ENCODE results near the gene BCAS3.

The BCAS3 gene

GRCh38 chr17:61382796-61383688 lies 705.4 kb downstream of the BCAS3 start:
- FAIRE-seq, result no peak
- TF ChIP-seq TAF1 (IDR thresholded peaks at IDR 0.05; ENCODE audit: borderline replicate concordance, low read depth, low read length) (no peak), POLR2A (IDR thresholded peaks at IDR 0.05; ENCODE audit: low read depth, low read length) (no peak), POLR2AphosphoS5 (IDR thresholded peaks at IDR 0.05; ENCODE audit: low read depth, low read length) (no peak)
- no peak for DNase-seq (ENCODE audit: insufficient read length)

- FAIRE-seq (no peak), DNase-seq (ENCODE audit: insufficient read length) (no peak)
- TF ChIP-seq TAF1 (IDR thresholded peaks at IDR 0.05; ENCODE audit: borderline replicate concordance, low read depth, low read length) (no peak), POLR2AphosphoS5 (IDR thresholded peaks at IDR 0.05; ENCODE audit: low read depth, low read length) (no peak), POLR2A (IDR thresholded peaks at IDR 0.05; ENCODE audit: low read depth, low read length) (no peak)
Observed at GRCh38 chr17:61383689-61384201, 706.1 kb downstream of the BCAS3 start.

GRCh38 chr17:61384354-61384691 lies 706.7 kb downstream of the BCAS3 start:
- TF ChIP-seq POLR2A (IDR thresholded peaks at IDR 0.05; ENCODE audit: low read depth, low read length) (no peak), POLR2AphosphoS5 (IDR thresholded peaks at IDR 0.05; ENCODE audit: low read depth, low read length) (no peak), TAF1 (IDR thresholded peaks at IDR 0.05; ENCODE audit: borderline replicate concordance, low read depth, low read length) (no peak)
- FAIRE-seq (no peak), DNase-seq (ENCODE audit: insufficient read length) (no peak)

GRCh38 chr17:61384692-61385576 lies 707.3 kb downstream of the BCAS3 start:
- no peak for DNase-seq (ENCODE audit: insufficient read length)
- FAIRE-seq, result no peak
- TF ChIP-seq TAF1 (IDR thresholded peaks at IDR 0.05; ENCODE audit: borderline replicate concordance, low read depth, low read length), result no peak
- TF ChIP-seq POLR2AphosphoS5 (IDR thresholded peaks at IDR 0.05; ENCODE audit: low read depth, low read length), result no peak
- no peak for TF ChIP-seq POLR2A (IDR thresholded peaks at IDR 0.05; ENCODE audit: low read depth, low read length)

GRCh38 chr17:61385577-61386236 lies 708.1 kb downstream of the BCAS3 start:
- TF ChIP-seq TAF1 (IDR thresholded peaks at IDR 0.05; ENCODE audit: borderline replicate concordance, low read depth, low read length), result no peak
- no peak for TF ChIP-seq POLR2A (IDR thresholded peaks at IDR 0.05; ENCODE audit: low read depth, low read length)
- no peak for TF ChIP-seq POLR2AphosphoS5 (IDR thresholded peaks at IDR 0.05; ENCODE audit: low read depth, low read length)
- DNase-seq (ENCODE audit: insufficient read length) (no peak), FAIRE-seq (no peak)

- no peak for TF ChIP-seq TAF1 (IDR thresholded peaks at IDR 0.05; ENCODE audit: borderline replicate concordance, low read depth, low read length)
- TF ChIP-seq POLR2A (IDR thresholded peaks at IDR 0.05; ENCODE audit: low read depth, low read length), result no peak
- no peak for TF ChIP-seq POLR2AphosphoS5 (IDR thresholded peaks at IDR 0.05; ENCODE audit: low read depth, low read length)
- FAIRE-seq (no peak), DNase-seq (ENCODE audit: insufficient read length) (no peak)
Observed at GRCh38 chr17:61386251-61386650, 708.6 kb downstream of the BCAS3 start.

GRCh38 chr17:61387011-61387410 lies 709.4 kb downstream of the BCAS3 start:
- TF ChIP-seq POLR2A (IDR thresholded peaks at IDR 0.05; ENCODE audit: low read depth, low read length), result no peak
- no peak for TF ChIP-seq POLR2AphosphoS5 (IDR thresholded peaks at IDR 0.05; ENCODE audit: low read depth, low read length)
- no peak for TF ChIP-seq TAF1 (IDR thresholded peaks at IDR 0.05; ENCODE audit: borderline replicate concordance, low read depth, low read length)
- DNase-seq (ENCODE audit: insufficient read length) (no peak), FAIRE-seq (no peak)

- DNase-seq (ENCODE audit: insufficient read length) (no peak), FAIRE-seq (no peak)
- TF ChIP-seq TAF1 (IDR thresholded peaks at IDR 0.05; ENCODE audit: borderline replicate concordance, low read depth, low read length) (no peak), POLR2A (IDR thresholded peaks at IDR 0.05; ENCODE audit: low read depth, low read length) (no peak), POLR2AphosphoS5 (IDR thresholded peaks at IDR 0.05; ENCODE audit: low read depth, low read length) (no peak)
Observed at GRCh38 chr17:61387511-61388305, 710.1 kb downstream of the BCAS3 start.

GRCh38 chr17:61388561-61389356 lies 711.1 kb downstream of the BCAS3 start:
- FAIRE-seq (no peak), DNase-seq (ENCODE audit: insufficient read length) (no peak)
- TF ChIP-seq TAF1 (IDR thresholded peaks at IDR 0.05; ENCODE audit: borderline replicate concordance, low read depth, low read length) (no peak), POLR2A (IDR thresholded peaks at IDR 0.05; ENCODE audit: low read depth, low read length) (no peak), POLR2AphosphoS5 (IDR thresholded peaks at IDR 0.05; ENCODE audit: low read depth, low read length) (no peak)
